Upper lobe of right lung (tissue), 1 donor: ENCODE measurements around the gene CRAT. TPM values are rescaled to one million over a fixed set of nuclear protein-coding genes. Genes with fewer than 3 reads are reported as not detected.
A peak's percentile ranks its signal among the peaks of the same experiment; 100 is the strongest.

ENCODE experiments used
- ATAC-seq: fragments of 200-7000 bp; cut with Tn5 transposase; one replicate; pipeline ENCODE4 v1.9.1; 2020; ENCODE audit warnings: mild to moderate bottlenecking, moderate library complexity
- DNase-seq: peaks from one replicate; pipeline ENCODE4 v3.0.0-alpha.2; 2020
- H3K27ac ChIP-seq: fragments of 200-600 bp; one replicate; pipeline ENCODE4 v1.8.0; 2022
- H3K27me3 ChIP-seq: fragments of 200-600 bp; one replicate; pipeline ENCODE4 v1.8.0; 2022; ENCODE audit warnings: mild to moderate bottlenecking
- H3K36me3 ChIP-seq: fragments of 200-600 bp; one replicate; pipeline ENCODE4 v1.8.0; 2022
- H3K4me1 ChIP-seq: fragments of 200-600 bp; one replicate; pipeline ENCODE4 v1.8.0; 2022
- H3K4me3 ChIP-seq: fragments of 200-600 bp; one replicate; pipeline ENCODE4 v1.8.0; 2022; ENCODE audit warnings: mild to moderate bottlenecking
- H3K9me3 ChIP-seq: fragments of 200-600 bp; one replicate; pipeline ENCODE4 v1.8.0; 2022
- CTCF ChIP-seq: fragments of 200-600 bp; IDR thresholded peaks from one replicate; pipeline ENCODE4 v1.8.0; 2022; ENCODE audit warnings: antibody characterized with exemption
- intact Hi-C: fragments of 100-400 bp; cut with DNase I; formaldehyde crosslinking; loops from one replicate; pipeline ENCODE4 v1.11.0; 2022
- total RNA-seq: library from RNA; stranded (reverse); fragmentation: NEBNext Ultra II Directional; extraction: Animal tissue kit (Norgen Biotek cat#: 25700); gene quantifications from one replicate; pipeline ENCODE4 v1.2.1, GENCODE V29; 2021
- donor health status: DM: no; HTN: yes; CAD: no; lungs with severe emphysema.

The CRAT gene
- total RNA-seq, 1 donor from 2014 or later: 22.8 TPM

GRCh38 chr9:129150122-129150521, 39.5 kb upstream of the CRAT start:
- H3K36me3 ChIP-seq: peaks cover 20% of the 10 kb centered on the region
- TF ChIP-seq CTCF: no peak
- no peak for ATAC-seq
- no peak overlapping the region for H3K4me3 ChIP-seq
- no peaks in the 10 kb centered on the region for H3K27me3 ChIP-seq
- no peak overlapping the region for H3K27ac ChIP-seq
- no peaks in the 10 kb centered on the region for H3K9me3 ChIP-seq
- no peak for DNase-seq
- intact Hi-C loops: no loop called here
- H3K4me1 ChIP-seq: peaks cover 19% of the 10 kb centered on the region

GRCh38 chr9:129149442-129149841, 38.8 kb upstream of the CRAT start:
- DNase-seq (no peak), ATAC-seq (no peak)
- Histone ChIP-seq H3K4me1 (peaks cover 25% of the 10 kb centered on the region), H3K27me3 (no peaks in the 10 kb centered on the region), H3K36me3 (peaks cover 20% of the 10 kb centered on the region), H3K4me3 (no peak overlapping the region), H3K9me3 (no peaks in the 10 kb centered on the region), H3K27ac (no peak overlapping the region)
- intact Hi-C loops: no loop called here
- no peak for TF ChIP-seq CTCF

- ATAC-seq: no peak
- intact Hi-C loops: no loop called here
- no peak overlapping the region for H3K27ac ChIP-seq
Measured at GRCh38 chr9:129148463-129149204, 38.0 kb upstream of the CRAT start.

GRCh38 chr9:129146441-129146941, 35.9 kb upstream of the CRAT start:
- peaks cover 55% of the 10 kb centered on the region for H3K4me1 ChIP-seq
- no peaks in the 10 kb centered on the region for H3K27me3 ChIP-seq
- ATAC-seq (no peak), DNase-seq (no peak)
- intact Hi-C loops: no loop called here
- TF ChIP-seq CTCF: no peak
- peaks cover 34% of the 10 kb centered on the region for H3K36me3 ChIP-seq
- H3K9me3 ChIP-seq: no peaks in the 10 kb centered on the region
- peak overlapping the region; percentile 65 for H3K27ac ChIP-seq
- no peak overlapping the region for H3K4me3 ChIP-seq

More at GRCh38 chr9:129148463-129149204, 38.0 kb upstream of the CRAT start:
- no peak for TF ChIP-seq CTCF
- Histone ChIP-seq H3K27me3 (no peaks in the 10 kb centered on the region), H3K4me1 (peaks cover 33% of the 10 kb centered on the region), H3K4me3 (no peak overlapping the region), H3K9me3 (no peaks in the 10 kb centered on the region), H3K36me3 (peaks cover 26% of the 10 kb centered on the region)
- DNase-seq: no peak

- intact Hi-C loops: no loop called here
- H3K4me1 ChIP-seq: peaks cover 61% of the 10 kb centered on the region
- H3K9me3 ChIP-seq: no peaks in the 10 kb centered on the region
- TF ChIP-seq CTCF: no peak
- H3K4me3 ChIP-seq: no peak overlapping the region
- H3K27ac ChIP-seq: peak overlapping the region; percentile 65
- no peak for DNase-seq
- no peak for ATAC-seq
- H3K27me3 ChIP-seq: no peaks in the 10 kb centered on the region
- H3K36me3 ChIP-seq: peaks cover 34% of the 10 kb centered on the region
Measured at GRCh38 chr9:129145841-129146292, 35.3 kb upstream of the CRAT start.
